Activated B cell treated with CpG ODN at 0.5 μM for 24 hours (primary cell): Measurements from ENCODE around the gene HERC5. TPM values are rescaled to one million over a fixed set of nuclear protein-coding genes. Genes with fewer than 3 reads are reported as not detected.

ENCODE experiments used
- ATAC-seq: fragments of 200-7000 bp; cut with Tn5 transposase; one replicate; pipeline ENCODE4 v1.10.0; 2021; ENCODE audit warnings: low read depth, mild to moderate bottlenecking, moderate library complexity
- CTCF ChIA-PET: fragments of 350-600 bp; sonication (Branson Sonifier 250); formaldehyde crosslinking; loops from one replicate; lab custom pipeline; 2021; ENCODE audit warnings: antibody characterized with exemption; lab: Charles Lee
- POLR2A ChIA-PET: fragments of 350-600 bp; sonication (Branson Sonifier 250); formaldehyde crosslinking; loops from one replicate; lab custom pipeline; 2021; ENCODE audit warnings: antibody characterized with exemption; lab: Charles Lee
- DNase-seq: peaks from one replicate; pipeline ENCODE4 v3.0.0; 2022
- H3K27ac Mint-ChIP-seq: one replicate; pipeline ENCODE4 v1.8.0; 2020; ENCODE audit warnings: mixed read lengths
- H3K27me3 Mint-ChIP-seq: one replicate; pipeline ENCODE4 v1.8.0; 2021; ENCODE audit warnings: mixed read lengths
- H3K36me3 Mint-ChIP-seq: one replicate; pipeline ENCODE4 v1.8.0; 2021; ENCODE audit warnings: low read depth, mixed read lengths
- H3K4me1 Mint-ChIP-seq: one replicate; pipeline ENCODE4 v1.8.0; 2021; ENCODE audit warnings: mixed read lengths
- H3K4me3 Mint-ChIP-seq: one replicate; pipeline ENCODE4 v1.8.0; 2020; ENCODE audit warnings: mild to moderate bottlenecking, mixed read lengths
- H3K9me3 Mint-ChIP-seq: one replicate; pipeline ENCODE4 v1.8.0; 2020; ENCODE audit warnings: mixed read lengths
- CTCF ChIP-seq: fragments of 200-600 bp; IDR thresholded peaks from one replicate; pipeline ENCODE4 v1.8.0; 2022; ENCODE audit warnings: antibody characterized with exemption, mild to moderate bottlenecking
- intact Hi-C: fragments of 100-400 bp; cut with micrococcal nuclease; formaldehyde crosslinking; loops from one replicate; pipeline ENCODE4 v1.15.1; 2024
- total RNA-seq: library from RNA; stranded (reverse); gene quantifications from 2 replicates; pipeline ENCODE4 v1.2.3, GENCODE V29; 2022

The HERC5 gene
- total RNA-seq, 1 donor from 2014 or later, result 4.8 TPM

GRCh38 chr4:88451205-88451604 lies 5.7 kb upstream of the HERC5 start:
- no peaks in the 10 kb centered on the region for H3K27me3 Mint-ChIP-seq
- no peak overlapping the region for H3K4me3 Mint-ChIP-seq
- intact Hi-C loops, result loop anchor here (10.0 kb wide), 1 partner anchor 1056 kb away; the partner anchor contains the start of gene HSD17B11
- ChIA-PET CTCF (no interaction called here), POLR2A (no interaction called here)
- peaks cover 6% of the 10 kb centered on the region for H3K4me1 Mint-ChIP-seq
- ATAC-seq (no peak), DNase-seq (no peak)
- no peak for TF ChIP-seq CTCF
- H3K36me3 Mint-ChIP-seq, result no peaks in the 10 kb centered on the region
- H3K27ac Mint-ChIP-seq, result no peak overlapping the region
- peaks cover 2% of the 10 kb centered on the region for H3K9me3 Mint-ChIP-seq

DNA sequence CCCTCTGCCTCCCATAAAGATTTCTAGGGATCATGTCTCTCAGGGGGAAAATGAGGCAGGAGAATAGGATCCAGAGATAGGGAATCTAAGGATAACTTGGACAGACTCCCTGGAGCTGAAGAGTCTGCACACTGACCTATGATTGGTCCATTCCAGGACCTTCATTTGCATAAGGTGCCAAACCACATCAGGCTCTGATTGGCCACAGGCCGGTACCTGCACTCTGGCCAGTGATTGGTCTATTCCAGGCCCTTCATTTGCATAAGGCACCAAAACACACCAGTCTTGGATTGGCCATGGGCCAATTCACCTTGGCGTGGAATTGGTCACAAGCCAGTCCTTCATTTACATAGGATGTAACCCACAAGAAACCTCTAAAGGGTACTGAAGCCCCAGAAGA lies 4.0 kb upstream of the HERC5 start:
- POLR2A ChIA-PET, result no interaction called here
- no peak overlapping the region for H3K4me3 Mint-ChIP-seq

DNA sequence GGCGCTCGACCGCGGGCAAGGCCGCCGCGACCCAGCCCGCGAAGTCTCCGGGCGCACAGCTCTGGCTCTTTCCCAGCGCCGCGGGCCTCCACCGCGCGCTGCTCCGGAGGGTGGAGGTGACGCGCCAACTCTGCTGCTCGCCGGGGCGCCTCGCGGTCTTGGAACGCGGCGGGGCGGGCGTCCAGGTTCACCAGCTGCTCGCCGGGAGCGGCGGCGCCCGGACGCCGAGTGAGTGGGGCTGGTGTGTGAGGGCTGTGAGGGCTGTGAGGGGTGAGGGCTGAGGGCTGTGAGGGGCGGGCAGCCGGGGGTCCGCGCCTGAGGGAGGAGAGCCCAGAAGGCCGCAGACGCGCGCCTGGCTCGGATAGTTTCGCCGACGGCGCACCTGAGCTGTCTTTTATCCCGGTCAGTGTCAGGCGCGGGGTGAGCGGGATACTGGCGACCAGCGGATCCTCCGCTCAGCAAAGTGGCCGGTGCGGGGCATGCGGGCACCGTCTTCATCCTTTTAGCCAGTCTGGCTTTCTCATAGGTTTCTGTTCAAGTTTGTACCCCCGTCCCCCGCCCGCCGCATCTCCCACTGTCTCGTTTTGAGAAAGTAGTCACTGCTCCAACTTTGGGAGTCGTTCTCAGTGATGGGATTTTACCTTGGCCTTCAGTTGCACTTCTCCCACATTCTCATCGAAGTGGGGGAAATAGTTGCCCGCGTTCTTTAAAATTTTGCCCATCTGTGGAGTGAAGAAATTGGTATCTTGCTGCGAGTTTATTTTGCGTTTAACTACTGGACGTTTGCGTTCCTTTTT lies 586 bp downstream of the HERC5 start:
- Mint-ChIP-seq H3K4me3 (peak overlapping the region; percentile 100), H3K4me1 (peaks cover 17% of the 10 kb centered on the region), H3K27ac (peak overlapping the region; percentile 99), H3K36me3 (peaks cover 7% of the 10 kb centered on the region), H3K27me3 (no peaks in the 10 kb centered on the region), H3K9me3 (peaks cover 2% of the 10 kb centered on the region)
- CTCF ChIA-PET, result interaction anchor here (0.9 to 3.0 kb wide), 4 partner anchors 58 to 239 kb away, joined by 4 to 14 read pairs (median 9); partner anchors contain the start of genes HERC6 and PPM1K
- POLR2A ChIA-PET, result interaction anchor here (0.6 to 3.1 kb wide), 14 partner anchors 12 to 1499 kb away, joined by 3 to 48 read pairs (median 3); partner anchors contain the start of genes HERC3, HERC6, NUDT9 and PPM1K
- TF ChIP-seq CTCF, result no peak
- ATAC-seq (peak; percentile 32), DNase-seq (no peak)
- intact Hi-C loops, result loop anchor here (1.0 to 10.0 kb wide), 12 partner anchors 65 to 1237 kb away; partner anchors contain the start of genes HSD17B11, KLHL8, NUDT9 and PKD2

More for the DNA sequence above, 4.0 kb upstream of the HERC5 start:
- no peak for ATAC-seq
- peaks cover 5% of the 10 kb centered on the region for H3K36me3 Mint-ChIP-seq
- TF ChIP-seq CTCF, result no peak
- DNase-seq, result no peak
- no peak overlapping the region for H3K27ac Mint-ChIP-seq
- CTCF ChIA-PET, result no interaction called here
- intact Hi-C loops, result loop anchor here (10.0 kb wide), 1 partner anchor 1058 kb away; the partner anchor contains the start of gene HSD17B11
- H3K27me3 Mint-ChIP-seq, result no peaks in the 10 kb centered on the region
- H3K4me1 Mint-ChIP-seq, result peaks cover 15% of the 10 kb centered on the region
- H3K9me3 Mint-ChIP-seq, result peaks cover 2% of the 10 kb centered on the region

- ATAC-seq (no peak), DNase-seq (no peak)
- Mint-ChIP-seq H3K4me1 (peaks cover 17% of the 10 kb centered on the region), H3K36me3 (peaks cover 7% of the 10 kb centered on the region), H3K27me3 (no peaks in the 10 kb centered on the region), H3K27ac (peak overlapping the region; percentile 81), H3K9me3 (peaks cover 2% of the 10 kb centered on the region), H3K4me3 (peak overlapping the region; percentile 100)
- ChIA-PET POLR2A (interaction anchor here (1.3 to 3.1 kb wide), 4 partner anchors 11 to 179 kb away, joined by 3 to 48 read pairs (median 3); partner anchors contain the start of gene PPM1K), CTCF (interaction anchor here (2.6 to 3.0 kb wide), 2 partner anchors 79 to 240 kb away, joined by 12 to 14 read pairs; partner anchors contain the start of gene HERC6)
- TF ChIP-seq CTCF, result no peak
- intact Hi-C loops, result loop anchor here (5.0 to 10.0 kb wide), 2 partner anchors 451 to 1063 kb away; partner anchors contain the start of genes HSD17B11 and PKD2
These were observed 1.3 kb downstream of the HERC5 start for GRCh38 chr4:88458104-88458740.
